GM12801 (cell line): ENCODE data around the gene ZNF469.

Source experiments
- TF ChIP-seq, protein P1 (sequence below): IDR thresholded peaks from one replicate; pipeline ENCODE4 v1.5.1; 2011; ENCODE audit warnings: control low read depth; ENCODE audit not compliant: insufficient read length; ENCODE audit errors: extremely low read depth

ZNF469 gene

DNA sequence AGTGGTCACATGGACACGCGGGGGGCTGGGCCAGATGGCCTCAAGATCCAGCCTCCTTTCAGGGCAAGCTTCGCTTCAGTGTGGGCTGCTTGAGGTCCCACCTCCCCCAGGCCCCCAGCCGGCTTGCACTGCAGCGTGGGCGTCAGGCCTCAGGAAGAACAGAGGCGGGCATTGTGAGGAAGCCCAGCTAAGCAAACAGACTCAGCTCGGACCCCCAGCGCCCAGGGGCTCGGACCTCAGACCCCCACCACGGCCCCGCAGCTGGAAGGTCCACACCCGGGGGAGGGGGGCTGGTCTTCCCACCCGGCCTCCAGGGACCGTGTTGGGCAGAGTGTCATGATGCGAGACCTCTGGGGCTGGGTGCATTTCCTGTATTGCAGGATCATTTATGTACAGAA, 24.7 kb upstream of the ZNF469 start:
- TF ChIP-seq, protein P1, sequence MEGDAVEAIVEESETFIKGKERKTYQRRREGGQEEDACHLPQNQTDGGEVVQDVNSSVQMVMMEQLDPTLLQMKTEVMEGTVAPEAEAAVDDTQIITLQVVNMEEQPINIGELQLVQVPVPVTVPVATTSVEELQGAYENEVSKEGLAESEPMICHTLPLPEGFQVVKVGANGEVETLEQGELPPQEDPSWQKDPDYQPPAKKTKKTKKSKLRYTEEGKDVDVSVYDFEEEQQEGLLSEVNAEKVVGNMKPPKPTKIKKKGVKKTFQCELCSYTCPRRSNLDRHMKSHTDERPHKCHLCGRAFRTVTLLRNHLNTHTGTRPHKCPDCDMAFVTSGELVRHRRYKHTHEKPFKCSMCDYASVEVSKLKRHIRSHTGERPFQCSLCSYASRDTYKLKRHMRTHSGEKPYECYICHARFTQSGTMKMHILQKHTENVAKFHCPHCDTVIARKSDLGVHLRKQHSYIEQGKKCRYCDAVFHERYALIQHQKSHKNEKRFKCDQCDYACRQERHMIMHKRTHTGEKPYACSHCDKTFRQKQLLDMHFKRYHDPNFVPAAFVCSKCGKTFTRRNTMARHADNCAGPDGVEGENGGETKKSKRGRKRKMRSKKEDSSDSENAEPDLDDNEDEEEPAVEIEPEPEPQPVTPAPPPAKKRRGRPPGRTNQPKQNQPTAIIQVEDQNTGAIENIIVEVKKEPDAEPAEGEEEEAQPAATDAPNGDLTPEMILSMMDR: no peak

GRCh38 chr16:88359008-88359407, 23.8 kb upstream of the ZNF469 start:
- TF ChIP-seq, protein P1: no peak

DNA sequence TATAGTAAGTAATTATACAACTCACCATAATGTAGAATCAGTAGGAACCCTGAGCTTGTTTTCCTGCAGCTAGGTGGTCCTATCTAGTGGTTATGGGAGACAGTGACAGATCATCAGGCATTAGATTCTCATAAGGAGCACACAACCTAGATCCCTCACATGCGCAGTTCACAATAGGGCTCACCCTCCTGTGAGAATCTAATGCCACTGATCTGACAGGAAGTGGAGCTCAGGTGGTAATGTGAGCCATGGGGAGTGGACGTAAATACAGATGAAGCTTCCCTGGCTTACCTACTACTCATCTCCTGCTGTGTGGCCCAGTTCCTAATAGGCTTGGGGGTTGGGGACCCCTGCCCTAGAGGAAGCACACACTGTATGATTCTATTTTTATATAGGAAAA, 21.8 kb upstream of the ZNF469 start:
- TF ChIP-seq, protein P1: no peak

- TF ChIP-seq, protein P1: no peak
Measured at GRCh38 chr16:88361775-88362174, 21.0 kb upstream of the ZNF469 start.

DNA sequence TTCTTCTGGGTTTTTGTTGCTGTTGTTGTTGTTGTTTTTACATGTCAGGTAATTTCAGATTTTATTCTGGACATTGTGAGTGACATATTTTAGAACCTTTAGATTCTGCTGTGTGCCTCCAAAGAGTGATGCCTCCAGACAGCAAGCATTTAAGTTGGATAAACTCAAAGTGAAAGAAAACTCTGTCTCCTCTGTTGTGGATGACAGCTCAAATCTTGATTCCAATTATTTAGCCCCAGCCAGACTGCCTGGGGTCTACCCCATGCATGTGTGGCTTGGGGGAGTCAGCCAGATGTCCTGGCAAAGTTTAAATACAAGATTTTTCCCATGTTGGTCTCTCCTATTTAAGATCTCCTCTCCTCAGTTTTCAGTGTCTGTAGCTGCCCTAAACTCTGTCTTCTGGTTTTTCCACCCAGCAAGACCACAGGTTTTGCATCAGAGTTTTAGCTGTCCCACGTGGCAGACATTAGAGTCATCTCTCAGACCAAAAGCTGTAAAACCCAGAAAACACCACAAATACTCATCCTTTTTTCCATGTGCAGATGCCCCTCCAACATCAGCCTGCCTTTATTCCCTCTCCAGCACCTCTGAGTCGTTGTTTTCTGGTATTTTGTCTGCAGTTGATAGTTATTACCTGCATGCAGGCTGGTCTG, 19.4 kb upstream of the ZNF469 start:
- TF ChIP-seq, protein P1: no peak

DNA sequence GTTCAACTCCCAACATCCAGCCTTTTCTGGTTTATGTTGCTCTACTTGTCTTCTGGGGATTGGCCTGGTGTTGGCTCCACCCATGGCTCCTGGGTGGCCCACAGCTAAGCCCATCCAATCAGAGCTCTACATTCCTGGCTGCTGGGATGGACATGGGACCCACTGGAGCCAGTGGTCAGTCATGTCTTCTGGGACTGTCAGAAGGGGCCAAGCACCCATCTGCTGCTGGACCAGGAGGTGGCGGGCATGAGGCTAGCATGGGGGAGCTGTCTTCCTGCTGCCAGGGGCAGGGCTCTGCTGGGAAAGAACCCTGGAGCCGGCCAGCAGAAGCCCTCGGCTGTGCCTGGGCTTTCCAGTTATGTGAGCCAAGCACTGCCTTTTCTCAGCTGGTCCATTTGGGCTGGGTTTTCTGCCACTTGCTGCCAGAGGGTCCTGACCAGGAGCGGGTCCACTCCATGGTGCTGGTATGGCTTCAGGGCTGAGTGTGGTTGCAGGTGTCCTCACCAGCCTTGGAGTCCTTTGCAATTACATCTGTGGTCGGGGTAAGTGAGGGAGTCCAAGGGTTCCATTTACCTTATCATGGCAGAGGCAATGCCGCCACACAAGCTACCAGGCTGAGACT, 17.4 kb upstream of the ZNF469 start:
- TF ChIP-seq, protein P1: no peak

- TF ChIP-seq, protein P1: no peak
Measured at GRCh38 chr16:88366032-88366703, 16.6 kb upstream of the ZNF469 start.
